Keratinocyte (primary cell): ENCODE data around the gene DPYD.

Experiments
- EZH2 ChIP-seq: IDR thresholded peaks from one replicate; pipeline ENCODE4 v1.6.1; 2012; ENCODE audit warnings: inconsistent platforms, mild to moderate bottlenecking, low read length, moderate library complexity
- TF ChIP-seq, protein P1 (sequence below), 3 experiments: IDR thresholded peaks in 1 of 3; conservative IDR thresholded peaks in 1 of 3; optimal IDR thresholded peaks in 1 of 3; 2 replicates in 2 of 3; 3 replicates in 1 of 3; pipeline versions ENCODE3 to v1.5.1; 2011; ENCODE audit warnings: low read length in 3 of 3, mild to moderate bottlenecking in 3 of 3, moderate library complexity in 2 of 3, control low read depth in 1 of 3, inconsistent platforms in 1 of 3; ENCODE audit not compliant: insufficient read depth in 2 of 3; ENCODE audit errors: extremely low read depth in 1 of 3

- TF ChIP-seq, protein P1, sequence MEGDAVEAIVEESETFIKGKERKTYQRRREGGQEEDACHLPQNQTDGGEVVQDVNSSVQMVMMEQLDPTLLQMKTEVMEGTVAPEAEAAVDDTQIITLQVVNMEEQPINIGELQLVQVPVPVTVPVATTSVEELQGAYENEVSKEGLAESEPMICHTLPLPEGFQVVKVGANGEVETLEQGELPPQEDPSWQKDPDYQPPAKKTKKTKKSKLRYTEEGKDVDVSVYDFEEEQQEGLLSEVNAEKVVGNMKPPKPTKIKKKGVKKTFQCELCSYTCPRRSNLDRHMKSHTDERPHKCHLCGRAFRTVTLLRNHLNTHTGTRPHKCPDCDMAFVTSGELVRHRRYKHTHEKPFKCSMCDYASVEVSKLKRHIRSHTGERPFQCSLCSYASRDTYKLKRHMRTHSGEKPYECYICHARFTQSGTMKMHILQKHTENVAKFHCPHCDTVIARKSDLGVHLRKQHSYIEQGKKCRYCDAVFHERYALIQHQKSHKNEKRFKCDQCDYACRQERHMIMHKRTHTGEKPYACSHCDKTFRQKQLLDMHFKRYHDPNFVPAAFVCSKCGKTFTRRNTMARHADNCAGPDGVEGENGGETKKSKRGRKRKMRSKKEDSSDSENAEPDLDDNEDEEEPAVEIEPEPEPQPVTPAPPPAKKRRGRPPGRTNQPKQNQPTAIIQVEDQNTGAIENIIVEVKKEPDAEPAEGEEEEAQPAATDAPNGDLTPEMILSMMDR (optimal IDR thresholded peaks at IDR 0.05 in 1 of 3, IDR thresholded peaks at IDR 0.05 in 1 of 3, conservative IDR thresholded peaks at IDR 0.05 in 1 of 3; ENCODE audit: extremely low read depth in 1 of 3, insufficient read depth in 2 of 3, low read length in 3 of 3) = no peak
- no peak for TF ChIP-seq EZH2
Measured at GRCh38 chr1:97042551-97042950, 878.3 kb downstream of the DPYD start.
